ENCODE measurements around the gene APOF. TPM values are rescaled to one million over a fixed set of nuclear protein-coding genes. Genes with fewer than 3 reads are reported as not detected.

Gene APOF
- total and polyA plus RNA-seq, 9 of the 15 experiments (the other 6 are each of a cell fraction or from before 2014, with no cell fraction given), result 0.09 to 0.15 (median 0.12) TPM; not detected in 5

DNA sequence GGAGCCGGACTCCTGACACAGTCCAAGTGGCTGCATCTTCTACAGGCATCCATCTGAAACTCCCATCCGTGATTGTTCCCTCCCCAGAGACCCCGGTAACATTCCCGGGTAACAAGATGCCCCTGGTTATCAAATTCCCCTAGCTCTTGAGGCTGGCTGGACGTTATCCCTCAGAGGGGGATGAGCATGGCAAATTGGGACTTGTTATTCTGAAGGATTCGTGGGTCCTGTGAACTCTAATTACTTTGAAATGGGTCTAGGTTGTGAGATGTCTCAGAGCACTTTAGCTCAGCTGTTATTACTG, 28.2 kb downstream of the APOF start:
- TSS peak; percentile 87 for BruUV-seq (replicated peaks)
- FAIRE-seq (no peak), DNase-seq (ENCODE audit: extremely low read depth in 1 of 4, low spot score in 3 of 4) (no peak)
- TF ChIP-seq MEF2A (IDR thresholded peaks at IDR 0.05; ENCODE audit: control insufficient read depth, low read depth, low read length) (no peak), POLR3G (IDR thresholded peaks at IDR 0.05; ENCODE audit: extremely low read depth, insufficient read length, insufficient replicate concordance) (no peak), RHOXF2B (CRISPR knock-in tag; conservative IDR thresholded peaks at IDR 0.05) (0 out of 2 replicates have a peak, but pooled peaks have one; percentile 53), NR2F6 (CRISPR knock-in tag; IDR thresholded peaks at IDR 0.05) (0 out of 2 replicates have a peak, but pooled peaks have one; percentile 31), ZNF311 (CRISPR knock-in tag; IDR thresholded peaks at IDR 0.05) (no peak), ELF2 (CRISPR knock-in tag; IDR thresholded peaks at IDR 0.05) (no peak), POLR2A (conservative IDR thresholded peaks at IDR 0.05) (no peak), FOXA3 (CRISPR knock-in tag; conservative IDR thresholded peaks at IDR 0.05 in 1 of 2, IDR thresholded peaks at IDR 0.05 in 1 of 2) (no peak), MXI1 (IDR thresholded peaks at IDR 0.05; ENCODE audit: low read depth, low read length) (no peak), CTBP1 (IDR thresholded peaks at IDR 0.05; ENCODE audit: borderline replicate concordance) (no peak), ZNF57 (CRISPR knock-in tag; IDR thresholded peaks at IDR 0.05) (peak; percentile 60; the same call in 1 of the 2 replicates), THRAP3 (IDR thresholded peaks at IDR 0.05; ENCODE audit: borderline replicate concordance) (no peak), SMAD3 (CRISPR knock-in tag; conservative IDR thresholded peaks at IDR 0.05) (no peak), ERF (CRISPR knock-in tag; IDR thresholded peaks at IDR 0.05) (0 out of 2 replicates have a peak, but pooled peaks have one; percentile 74), MYC (IDR thresholded peaks at IDR 0.05; ENCODE audit: low read depth, low read length) (no peak), MYC (CRISPR knock-in tag; IDR thresholded peaks at IDR 0.05; ENCODE audit: borderline replicate concordance, low read depth) (no peak), SP1 (CRISPR knock-in tag; IDR thresholded peaks at IDR 0.05) (no peak), ILF3 (IDR thresholded peaks at IDR 0.05; ENCODE audit: borderline replicate concordance) (0 out of 2 replicates have a peak, but pooled peaks have one; percentile 43), PHF21A (IDR thresholded peaks at IDR 0.05; ENCODE audit: borderline replicate concordance, low read depth) (no peak), ZNF766 (CRISPR knock-in tag; conservative IDR thresholded peaks at IDR 0.05) (no peak), ELF4 (CRISPR knock-in tag; IDR thresholded peaks at IDR 0.05) (0 out of 2 replicates have a peak, but pooled peaks have one; percentile 50), NFRKB (IDR thresholded peaks at IDR 0.05; ENCODE audit: low read depth) (0 out of 2 replicates have a peak, but pooled peaks have one; percentile 9), CBX1 (IDR thresholded peaks at IDR 0.05; ENCODE audit: low read depth) (no peak)
- TF ChIP-seq, protein P1, sequence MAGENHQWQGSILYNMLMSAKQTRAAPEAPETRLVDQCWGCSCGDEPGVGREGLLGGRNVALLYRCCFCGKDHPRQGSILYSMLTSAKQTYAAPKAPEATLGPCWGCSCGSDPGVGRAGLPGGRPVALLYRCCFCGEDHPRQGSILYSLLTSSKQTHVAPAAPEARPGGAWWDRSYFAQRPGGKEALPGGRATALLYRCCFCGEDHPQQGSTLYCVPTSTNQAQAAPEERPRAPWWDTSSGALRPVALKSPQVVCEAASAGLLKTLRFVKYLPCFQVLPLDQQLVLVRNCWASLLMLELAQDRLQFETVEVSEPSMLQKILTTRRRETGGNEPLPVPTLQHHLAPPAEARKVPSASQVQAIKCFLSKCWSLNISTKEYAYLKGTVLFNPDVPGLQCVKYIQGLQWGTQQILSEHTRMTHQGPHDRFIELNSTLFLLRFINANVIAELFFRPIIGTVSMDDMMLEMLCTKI (IDR thresholded peaks at IDR 0.05; ENCODE audit: partially characterized antibody), result no peak
- TF ChIP-seq, protein P2, sequence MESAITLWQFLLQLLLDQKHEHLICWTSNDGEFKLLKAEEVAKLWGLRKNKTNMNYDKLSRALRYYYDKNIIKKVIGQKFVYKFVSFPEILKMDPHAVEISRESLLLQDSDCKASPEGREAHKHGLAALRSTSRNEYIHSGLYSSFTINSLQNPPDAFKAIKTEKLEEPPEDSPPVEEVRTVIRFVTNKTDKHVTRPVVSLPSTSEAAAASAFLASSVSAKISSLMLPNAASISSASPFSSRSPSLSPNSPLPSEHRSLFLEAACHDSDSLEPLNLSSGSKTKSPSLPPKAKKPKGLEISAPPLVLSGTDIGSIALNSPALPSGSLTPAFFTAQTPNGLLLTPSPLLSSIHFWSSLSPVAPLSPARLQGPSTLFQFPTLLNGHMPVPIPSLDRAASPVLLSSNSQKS (CRISPR knock-in tag; IDR thresholded peaks at IDR 0.05), result 0 out of 2 replicates have a peak, but pooled peaks have one; percentile 80

More for the DNA sequence above, 28.2 kb downstream of the APOF start:
- Histone ChIP-seq H3K9me1 (ENCODE audit: control insufficient read depth, insufficient read depth, low read length) (peaks cover 3% of the 10 kb centered on the region), H3K9me3 (replicated peaks; ENCODE audit: control insufficient read depth, insufficient read depth, low read depth, low read length) (no peaks in the 10 kb centered on the region), H3K9ac (ENCODE audit: insufficient read depth in 1 of 2, low read depth in 2 of 2, low read length in 2 of 2) (peak overlapping the region; percentile 88 to 95), H3K27me3 (ENCODE audit: control insufficient read depth in 2 of 2, insufficient read depth in 2 of 2, low read length in 2 of 2) (no peaks in the 10 kb centered on the region), H3K79me2 (ENCODE audit: control insufficient read depth, insufficient read depth, low read length) (peaks cover 24% of the 10 kb centered on the region), H4K20me1 (replicated peaks; ENCODE audit: control insufficient read depth, insufficient read depth, low read length) (no peaks in the 10 kb centered on the region), H3K4me3 (peak overlapping the region; percentile 64), H3K4me1 (replicated peaks in 1 of 2; ENCODE audit: control insufficient read depth in 2 of 2, insufficient read depth in 2 of 2, low read length in 2 of 2) (peaks cover 27 to 58% of the 10 kb centered on the region in 2 experiments), H3K4me2 (ENCODE audit: insufficient read depth, low read length) (peak overlapping the region; percentile 98), H3K27ac (ENCODE audit: extremely low read depth, low read depth, low read length) (peak overlapping the region; percentile 98), H2AFZ (ENCODE audit: low read depth, low read length) (peak overlapping the region; percentile 49), H3K36me3 (ENCODE audit: control insufficient read depth, insufficient read depth, low read length) (peaks cover 3% of the 10 kb centered on the region; the same call in 1 of the 3 replicates)
- intact Hi-C loops (cut with micrococcal nuclease), result loop anchor here (1.0 kb wide), 1 partner anchor 26 kb away; the partner anchor contains the start of gene STAT2
- in situ Hi-C loops (cut with MboI), result no loop called here
- WGBS (ENCODE audit: insufficient coverage, low coverage, missing lambda C conversion rate), result 3% methylated on average over 6 of the region's 6 CpGs
- ATAC-seq, result no peak
- CTCF ChIA-PET (ENCODE audit: low intra/inter-chr PET ratio), result interaction anchor here (1.2 kb wide), 1 partner anchor 130 kb away, joined by 5 read pairs; no protein-coding TSS in a partner anchor
- POLR2A ChIA-PET, result interaction anchor here (1.4 to 19.0 kb wide), 3 partner anchors 18 to 136 kb away, joined by 4 to 274 read pairs (median 26); partner anchors contain the start of genes APOF, CNPY2 and STAT2

Data from K562 (cell line).